Measurements from ENCODE around the gene TDRD3. TPM values are rescaled to one million over a fixed set of nuclear protein-coding genes. Genes with fewer than 3 reads are reported as not detected.
A peak's percentile ranks its signal among the peaks of the same experiment; 100 is the strongest.

The TDRD3 gene
- total RNA-seq (10 to 100 TPM; 29.1 to 39.7 (median 35.9) TPM), polyA plus RNA-seq (10 to 100 TPM; 14.0 to 22.4 (median 15.2) TPM)
- long read RNA-seq, donor 1, partial matches to known transcripts = 6 of 9 reads
- long read RNA-seq, donor 1, other reads (novel, unspliced or antisense) = 2 of 9 reads
- long read RNA-seq, donor 2, partial matches to known transcripts = 5 of 15 reads
- long read RNA-seq, donor 2, other reads (novel, unspliced or antisense) = 9 of 15 reads

GRCh38 chr13:60396783-60397703 is at the start of gene TDRD3:
TSS of gene TDRD3 (plus strand) at chr13:60397220. CDS start at chr13:60397365, 145 bp downstream.
- H3K27ac ChIP-seq = peak within 1 kb of the TSS; percentile 92
- TF ChIP-seq CTCF (IDR thresholded peaks at IDR 0.05) = peak; percentile 68
- DNase-seq (peak; percentile 86 to 92), ATAC-seq (peak; percentile 87 to 90 (median 88))
- 0 to 1% (median 0%) methylated on average over 41 to 83 of the region's 84 CpGs for WGBS, 3 donors
- H3K4me3 ChIP-seq = peak within 1 kb of the TSS; percentile 72
- H3K4me1 ChIP-seq = peaks cover 25% of the 10 kb centered on the region
- no peaks in the 10 kb centered on the region for H3K27me3 ChIP-seq (ENCODE audit: insufficient read depth in 3 of 3, low read length in 2 of 3)
- no peaks in the 10 kb centered on the region for H3K9me3 ChIP-seq
- no peaks in the 10 kb centered on the region for H3K36me3 ChIP-seq (ENCODE audit: insufficient read depth in 1 of 2, low read depth in 1 of 2)
- intact Hi-C loops (cut with DNase I) = loop anchor here in 1 of 2 donors (5.0 kb wide), 1 partner anchor 35 kb away; no protein-coding TSS in a partner anchor

GRCh38 chr13:60347690-60348089 is 49.3 kb upstream of the TDRD3 start:
- DNase-seq (no peak), ATAC-seq (no peak)
- intact Hi-C loops (cut with DNase I) = no loop called here
- H3K27ac ChIP-seq = no peak overlapping the region
- H3K9me3 ChIP-seq = peaks cover 4% of the 10 kb centered on the region
- 68 to 75% (median 72%) methylated on average over 2 of the region's 2 CpGs for WGBS, 3 donors
- no peak overlapping the region for H3K4me3 ChIP-seq
- no peaks in the 10 kb centered on the region for H3K36me3 ChIP-seq (ENCODE audit: insufficient read depth in 1 of 2, low read depth in 1 of 2)
- no peak for TF ChIP-seq CTCF (IDR thresholded peaks at IDR 0.05)
- no peaks in the 10 kb centered on the region for H3K4me1 ChIP-seq
- H3K27me3 ChIP-seq (ENCODE audit: insufficient read depth in 3 of 3, low read length in 2 of 3) = peaks cover 0 to 4% (median 0%) of the 10 kb centered on the region in 3 donors

GRCh38 chr13:60348097-60348496 is 48.9 kb upstream of the TDRD3 start:
- H3K4me1 ChIP-seq = no peaks in the 10 kb centered on the region
- intact Hi-C loops (cut with DNase I) = no loop called here
- H3K9me3 ChIP-seq = peaks cover 6% of the 10 kb centered on the region
- DNase-seq (no peak), ATAC-seq (no peak)
- TF ChIP-seq CTCF (IDR thresholded peaks at IDR 0.05) = no peak
- WGBS, 3 donors = 74 to 88% (median 85%) methylated on average over 3 of the region's 3 CpGs
- H3K27me3 ChIP-seq (ENCODE audit: insufficient read depth in 3 of 3, low read length in 2 of 3) = peaks cover 0 to 4% (median 0%) of the 10 kb centered on the region in 3 donors
- no peak overlapping the region for H3K27ac ChIP-seq
- no peaks in the 10 kb centered on the region for H3K36me3 ChIP-seq (ENCODE audit: insufficient read depth in 1 of 2, low read depth in 1 of 2)
- H3K4me3 ChIP-seq = no peak overlapping the region

- Histone ChIP-seq H3K4me3 (no peak overlapping the region), H3K27ac (no peak overlapping the region), H3K9me3 (peaks cover 6% of the 10 kb centered on the region), H3K27me3 (ENCODE audit: insufficient read depth in 3 of 3, low read length in 2 of 3) (peaks cover 0 to 4% (median 0%) of the 10 kb centered on the region in 3 donors), H3K4me1 (no peaks in the 10 kb centered on the region), H3K36me3 (ENCODE audit: insufficient read depth in 1 of 2, low read depth in 1 of 2) (no peaks in the 10 kb centered on the region)
- no peak for DNase-seq
- WGBS, 3 donors = 11 to 17% (median 17%) methylated on average over 2 of the region's 2 CpGs
- intact Hi-C loops (cut with DNase I) = no loop called here
- ATAC-seq = peak in 1 of 4 donors; percentile 32
- TF ChIP-seq CTCF (IDR thresholded peaks at IDR 0.05) = no peak
These were observed 45.7 kb upstream of the TDRD3 start for GRCh38 chr13:60351326-60351725.

Measured in psoas muscle (tissue), 8 donors.